Left lobe of liver (tissue), 2 donors: ENCODE results near the gene EHD3. TPM values are rescaled to one million over a fixed set of nuclear protein-coding genes. Genes with fewer than 3 reads are reported as not detected.

ENCODE experiments used
- ATAC-seq: fragments of 200-7000 bp; cut with Tn5 transposase; one replicate; pipeline ENCODE4 v1.9.1; 2020; ENCODE audit warnings: mild to moderate bottlenecking, moderate library complexity
- DNase-seq: peaks from one replicate; pipeline ENCODE4 v3.0.0-alpha.2; 2020; ENCODE audit warnings: low spot score
- total RNA-seq: library from RNA; stranded (reverse); gene quantifications from one replicate; pipeline ENCODE4 v1.2.1, GENCODE V29; 2021
- donor health status: DM: no; HTN: no; CAD: no; lungs with moderate emphysema.
- donor health status: DM: no; HTN: yes; CAD: no.

EHD3 gene
- 10.6 TPM for total RNA-seq

- ATAC-seq (peak; percentile 93), DNase-seq (peak; percentile 77)
Measured at GRCh38 chr2:31233741-31234682, at the start of gene EHD3. TSS of gene EHD3 (plus strand) at chr2:31234152. CDS start at chr2:31234622, 470 bp downstream.

- no peak for ATAC-seq
Measured at GRCh38 chr2:31187166-31187565, 46.8 kb upstream of the EHD3 start.

GRCh38 chr2:31188131-31188530 is 45.8 kb upstream of the EHD3 start:
- ATAC-seq (no peak), DNase-seq (no peak)

More at GRCh38 chr2:31187166-31187565, 46.8 kb upstream of the EHD3 start:
- DNase-seq, result no peak

- ATAC-seq (no peak), DNase-seq (no peak)
Measured at GRCh38 chr2:31189141-31189540, 44.8 kb upstream of the EHD3 start.

- no peak for DNase-seq
- no peak for ATAC-seq
Measured at GRCh38 chr2:31190188-31190587, 43.8 kb upstream of the EHD3 start.

- no peak for DNase-seq
- no peak for ATAC-seq
Measured at GRCh38 chr2:31191931-31192330, 42.0 kb upstream of the EHD3 start.

- ATAC-seq (no peak), DNase-seq (no peak)
Measured at GRCh38 chr2:31192396-31192795, 41.6 kb upstream of the EHD3 start.

GRCh38 chr2:31192851-31193392 is 41.0 kb upstream of the EHD3 start:
- DNase-seq, result no peak
- no peak for ATAC-seq

- DNase-seq, result no peak
- no peak for ATAC-seq
Measured at GRCh38 chr2:31193806-31194205, 40.1 kb upstream of the EHD3 start.

GRCh38 chr2:31196622-31197021 is 37.3 kb upstream of the EHD3 start:
- no peak for DNase-seq
- ATAC-seq, result no peak

- ATAC-seq (no peak), DNase-seq (no peak)
Measured at GRCh38 chr2:31197166-31197565, 36.8 kb upstream of the EHD3 start.

- ATAC-seq (no peak), DNase-seq (no peak)
Measured at GRCh38 chr2:31197669-31198068, 36.3 kb upstream of the EHD3 start.

- ATAC-seq (no peak), DNase-seq (no peak)
Measured at GRCh38 chr2:31199206-31199605, 34.7 kb upstream of the EHD3 start.

GRCh38 chr2:31200972-31201371 is 33.0 kb upstream of the EHD3 start:
- no peak for DNase-seq
- no peak for ATAC-seq

- DNase-seq (no peak), ATAC-seq (no peak)
Measured at GRCh38 chr2:31202041-31202440, 31.9 kb upstream of the EHD3 start.

- ATAC-seq (no peak), DNase-seq (no peak)
Measured at GRCh38 chr2:31202833-31203232, 31.1 kb upstream of the EHD3 start.

- ATAC-seq, result no peak
- no peak for DNase-seq
Measured at GRCh38 chr2:31203916-31204315, 30.0 kb upstream of the EHD3 start.

- no peak for DNase-seq
- no peak for ATAC-seq
Measured at GRCh38 chr2:31204783-31205182, 29.2 kb upstream of the EHD3 start.

- ATAC-seq (no peak), DNase-seq (no peak)
Measured at GRCh38 chr2:31205186-31205585, 28.8 kb upstream of the EHD3 start.

- DNase-seq, result no peak
- ATAC-seq, result no peak
Measured at GRCh38 chr2:31205613-31206012, 28.3 kb upstream of the EHD3 start.

- ATAC-seq (no peak), DNase-seq (no peak)
Measured at GRCh38 chr2:31207790-31208189, 26.2 kb upstream of the EHD3 start.

GRCh38 chr2:31208240-31208639 is 25.7 kb upstream of the EHD3 start:
- ATAC-seq (no peak), DNase-seq (no peak)
